IMR-90 (cell line): ENCODE results near the gene BCL2L1. TPM values are rescaled to one million over a fixed set of nuclear protein-coding genes. Genes with fewer than 3 reads are reported as not detected.
A peak's percentile ranks its signal among the peaks of the same experiment; 100 is the strongest.

Source experiments
- ATAC-seq: fragments of 200-7000 bp; cut with Tn5 transposase; 2 replicates; pipeline ENCODE4 v1.9.1; 2020; ENCODE audit warnings: low read depth, mild to moderate bottlenecking, moderate library complexity
- BruUV-seq: library from RNA; stranded (reverse); fragments of 400-500 nt; replicated peaks from 2 replicates; lab custom pipeline; 2021; lab: Mats Ljungman, UMichigan
- CTCF ChIA-PET: fragments of 300-600 bp; formaldehyde crosslinking; extraction: SDS; loops from one replicate; lab custom pipeline; 2021; ENCODE audit warnings: antibody characterized with exemption; lab: Yijun Ruan, JAX
- POLR2A ChIA-PET: fragments of 300-600 bp; sonication (Branson Sonifier 250); formaldehyde crosslinking; loops from one replicate; lab custom pipeline; 2022; ENCODE audit warnings: antibody characterized with exemption; ENCODE audit not compliant: unreplicated experiment; lab: Charles Lee
- DNase-seq: peaks from one replicate; pipeline ENCODE4 v3.0.0; 2013
- H2AFZ ChIP-seq: replicated peaks from 2 replicates; pipeline ENCODE3; 2013; ENCODE audit warnings: low read length, mild to moderate bottlenecking; ENCODE audit not compliant: poor library complexity
- H2AK5ac ChIP-seq: 2 replicates; pipeline ENCODE4 v1.6.1; 2013; ENCODE audit warnings: low read depth, low read length, inconsistent platforms
- H2AK9ac ChIP-seq: replicated peaks from 2 replicates; pipeline ENCODE3; 2013; ENCODE audit warnings: mild to moderate bottlenecking, low read depth, low read length, moderate library complexity; ENCODE audit not compliant: poor library complexity
- H2BK120ac ChIP-seq: 2 replicates; pipeline ENCODE4 v1.6.1; 2013; ENCODE audit warnings: low read depth, low read length, inconsistent platforms
- H2BK15ac ChIP-seq: 3 replicates; pipeline ENCODE4 v1.6.1; 2013; ENCODE audit warnings: low read depth, low read length, inconsistent platforms
- H2BK20ac ChIP-seq: 2 replicates; pipeline ENCODE4 v1.6.1; 2013; ENCODE audit warnings: low read depth, mild to moderate bottlenecking, inconsistent platforms, low read length, moderate library complexity
- H2BK5ac ChIP-seq: 2 replicates; pipeline ENCODE4 v1.6.1; 2013; ENCODE audit warnings: mild to moderate bottlenecking, low read depth, low read length, inconsistent platforms; ENCODE audit not compliant: poor library complexity, severe bottlenecking
- H3K14ac ChIP-seq: replicated peaks from 2 replicates; pipeline ENCODE4 v1.6.1; 2013; ENCODE audit warnings: low read depth, low read length, inconsistent platforms
- H3K18ac ChIP-seq: 2 replicates; pipeline ENCODE4 v1.6.1; 2013; ENCODE audit warnings: low read depth, low read length, control low read depth
- H3K23ac ChIP-seq: 2 replicates; pipeline ENCODE4 v1.6.1; 2013; ENCODE audit warnings: low read depth, low read length, inconsistent platforms
- H3K27ac ChIP-seq: 2 replicates; pipeline ENCODE4 v1.5.1; 2013; ENCODE audit warnings: mild to moderate bottlenecking, control low read depth, low read length; ENCODE audit not compliant: insufficient read depth
- H3K27me3 ChIP-seq: 2 replicates; pipeline ENCODE4 v1.6.1; 2013; ENCODE audit warnings: low read length; ENCODE audit not compliant: control insufficient read depth, insufficient read depth
- H3K36me3 ChIP-seq: 2 replicates; pipeline ENCODE4 v1.6.1; 2013; ENCODE audit warnings: low read length, mixed read lengths; ENCODE audit not compliant: control insufficient read depth, insufficient read depth
- H3K4ac ChIP-seq: 2 replicates; pipeline ENCODE4 v1.6.1; 2013; ENCODE audit warnings: low read depth, low read length, inconsistent platforms
- H3K4me1 ChIP-seq: 2 replicates; pipeline ENCODE4 v1.6.1; 2013; ENCODE audit warnings: low read length, mixed read lengths; ENCODE audit not compliant: control insufficient read depth, insufficient read depth
- H3K4me2 ChIP-seq: 2 replicates; pipeline ENCODE4 v1.6.1; 2013; ENCODE audit warnings: low read depth, mild to moderate bottlenecking, control low read depth, low read length, moderate library complexity
- H3K4me3 ChIP-seq: 2 replicates; pipeline ENCODE4 v1.5.1; 2013; ENCODE audit warnings: low read depth, mild to moderate bottlenecking, control low read depth, low read length, moderate library complexity; ENCODE audit not compliant: insufficient read depth
- H3K56ac ChIP-seq: 2 replicates; pipeline ENCODE4 v1.6.1; 2013; ENCODE audit warnings: low read length, inconsistent platforms; ENCODE audit not compliant: insufficient read depth; ENCODE audit errors: extremely low read depth
- H3K79me1 ChIP-seq, 2 experiments: 2 replicates each; pipeline ENCODE4 v1.6.1; 2013; ENCODE audit warnings: low read length in 2 of 2, inconsistent platforms in 1 of 2, low read depth in 1 of 2
- H3K9ac ChIP-seq: 2 replicates; pipeline ENCODE4 v1.6.1; 2013; ENCODE audit warnings: low read depth, low read length, control low read depth
- H3K9me1 ChIP-seq: 2 replicates; pipeline ENCODE4 v1.6.1; 2013; ENCODE audit warnings: low read length, inconsistent platforms; ENCODE audit not compliant: insufficient read depth
- H3K9me3 ChIP-seq: 2 replicates; pipeline ENCODE4 v1.6.1; 2013; ENCODE audit warnings: low read length; ENCODE audit not compliant: control insufficient read depth, insufficient read depth
- H4K20me1 ChIP-seq: 2 replicates; pipeline ENCODE4 v1.6.1; 2013; ENCODE audit warnings: low read length, inconsistent platforms; ENCODE audit not compliant: insufficient read depth
- H4K5ac ChIP-seq: 2 replicates; pipeline ENCODE4 v1.6.1; 2013; ENCODE audit warnings: mild to moderate bottlenecking, low read depth, low read length, control low read depth
- H4K8ac ChIP-seq, 2 experiments: 2 replicates each; pipeline ENCODE4 v1.6.1; 2013; ENCODE audit warnings: low read depth in 2 of 2, low read length in 2 of 2, control low read depth in 1 of 2, inconsistent platforms in 1 of 2
- H4K91ac ChIP-seq: 2 replicates; pipeline ENCODE4 v1.6.1; 2013; ENCODE audit warnings: low read depth, low read length, inconsistent platforms; ENCODE audit not compliant: insufficient read depth
- CHD1 ChIP-seq: IDR thresholded peaks from 2 replicates; pipeline ENCODE4 v1.6.1; 2012; ENCODE audit warnings: low read depth, low read length, improper control_type of control experiment
- CTCF ChIP-seq: conservative IDR thresholded peaks from 2 replicates; pipeline ENCODE4 v1.5.1; 2012; ENCODE audit warnings: mild to moderate bottlenecking, low read depth, low read length, improper control_type of control experiment
- ELK1 ChIP-seq: fragments of 150-350 bp; IDR thresholded peaks from 2 replicates; pipeline ENCODE4 v1.6.1; 2016; ENCODE audit warnings: low read depth, mild to moderate bottlenecking, low read length, moderate library complexity, borderline replicate concordance
- MAFK ChIP-seq: IDR thresholded peaks from 2 replicates; pipeline ENCODE4 v1.6.1; 2012; ENCODE audit warnings: low read depth, low read length, improper control_type of control experiment
- MAZ ChIP-seq: IDR thresholded peaks from 2 replicates; pipeline ENCODE4 v1.6.1; 2012; ENCODE audit warnings: low read depth, mild to moderate bottlenecking, low read length, improper control_type of control experiment, moderate library complexity, borderline replicate concordance
- MXI1 ChIP-seq: IDR thresholded peaks from 2 replicates; pipeline ENCODE4 v1.6.1; 2012; ENCODE audit warnings: low read depth, mild to moderate bottlenecking, low read length, moderate library complexity, borderline replicate concordance
- RAD21 ChIP-seq: IDR thresholded peaks from 2 replicates; pipeline ENCODE4 v1.6.1; 2012; ENCODE audit warnings: low read length, improper control_type of control experiment
- RCOR1 ChIP-seq: IDR thresholded peaks from 2 replicates; pipeline ENCODE4 v1.6.1; 2012; ENCODE audit warnings: mild to moderate bottlenecking, low read length, improper control_type of control experiment; ENCODE audit not compliant: insufficient replicate concordance
- USF2 ChIP-seq: fragments of 150-350 bp; IDR thresholded peaks from 2 replicates; pipeline ENCODE4 v1.6.1; 2017; ENCODE audit warnings: mild to moderate bottlenecking, antibody characterized with exemption, low read length, low read depth
- WGBS, 2 experiments: methylation state at CpG; one replicate each; pipeline versions ENCODE4 v1.1.5 to v1.1.7; 2013; ENCODE audit warnings: missing lambda C conversion rate in 2 of 2; ENCODE audit not compliant: insufficient read length in 1 of 2; ENCODE audit errors: extremely low coverage in 2 of 2; 5-methylcytosine and 5-hydroxymethylcytosine counted together
- dilution Hi-C: fragments of 300-500 bp; cut with HindIII; formaldehyde crosslinking; loops from one replicate; pipeline ENCODE4 v1.14.3; 2018; ENCODE audit warnings: low sequenced_read_pairs; ENCODE audit not compliant: unreplicated experiment
- in situ Hi-C: fragments of 300-500 bp; cut with MboI; formaldehyde crosslinking; loops from 3 replicates; pipeline ENCODE4 v1.14.3; 2019; ENCODE audit warnings: low sequenced_read_pairs, inconsistent platforms, mixed read lengths
- intact Hi-C: fragments of 100-400 bp; cut with micrococcal nuclease; formaldehyde crosslinking; loops from 2 replicates; pipeline ENCODE4 v1.10.0; 2022
- polyA plus RNA-seq, 3 experiments: library from polyadenylated mRNA; depleted of rRNA; stranded (reverse); fragments of >200 nt; gene quantifications; 2 replicates each; pipeline ENCODE4 v1.2.3, GENCODE V29; 2012; ENCODE audit warnings: low replicate concordance in 1 of 3
- total RNA-seq: library from RNA; depleted of rRNA; stranded (reverse); fragments of >200 nt; gene quantifications from 2 replicates; pipeline ENCODE4 v1.2.3, GENCODE V29; 2012

BCL2L1 gene
- total and polyA plus RNA-seq, 2 of the 4 experiments (the other 2 are of a cell fraction): 40.2 to 41.9 TPM

GRCh38 chr20:31712564-31713311 lies 9.9 kb downstream of the BCL2L1 start (continued):
- no peak for TF ChIP-seq RCOR1

- H4K8ac ChIP-seq: peak overlapping the region; percentile 97 to 99
- CTCF ChIA-PET: interaction anchor here (1.4 to 2.0 kb wide), 2 partner anchors 12 to 50 kb away, joined by 4 to 7 read pairs; no protein-coding TSS in a partner anchor
- H2BK120ac ChIP-seq: peak overlapping the region; percentile 100
- H2AK9ac ChIP-seq: peak overlapping the region; percentile 100
- H2BK20ac ChIP-seq: peak overlapping the region; percentile 99
- peak overlapping the region; percentile 100 for H2BK15ac ChIP-seq
- H3K9me1 ChIP-seq: peaks cover 37% of the 10 kb centered on the region
- no TSS peak for BruUV-seq
- peaks cover 40 to 75% of the 10 kb centered on the region in 2 experiments for H3K79me1 ChIP-seq
- H3K18ac ChIP-seq: peak overlapping the region; percentile 98
- peaks cover 22% of the 10 kb centered on the region for H3K4me1 ChIP-seq
- H4K5ac ChIP-seq: peak overlapping the region; percentile 99
- peak overlapping the region; percentile 100 for H3K23ac ChIP-seq
- peak overlapping the region; percentile 64; the same call in 1 of the 2 replicates for H3K4me2 ChIP-seq
- H3K4ac ChIP-seq: peak overlapping the region; percentile 100
- H3K4me3 ChIP-seq: no peak overlapping the region
- peak overlapping the region; percentile 100 for H2AK5ac ChIP-seq
- peaks cover 19% of the 10 kb centered on the region for H3K36me3 ChIP-seq
- TF ChIP-seq RAD21: no peak
- no peak for TF ChIP-seq MAFK
- no peak for TF ChIP-seq USF2
- TF ChIP-seq MXI1: no peak
- TF ChIP-seq CTCF: no peak
- TF ChIP-seq CHD1: no peak
- no peak for TF ChIP-seq RCOR1
- no peak for TF ChIP-seq ELK1
- no peak for TF ChIP-seq MAZ
- H3K9me3 ChIP-seq: no peaks in the 10 kb centered on the region
- in situ Hi-C loops (no loop called here), intact Hi-C loops (no loop called here), dilution Hi-C loops (no loop called here)
- no peaks in the 10 kb centered on the region for H4K20me1 ChIP-seq
- POLR2A ChIA-PET: interaction anchor here (1.0 to 1.2 kb wide), 2 partner anchors 11 to 13 kb away, joined by 3 to 4 read pairs; partner anchors contain the start of gene BCL2L1
- WGBS, 2 experiments: no CpG with 5 or more reads among the region's 5 CpGs
- no peak for ATAC-seq
- H3K56ac ChIP-seq: peak overlapping the region; percentile 100
- peak overlapping the region; percentile 85; the same call in 1 of the 2 replicates for H3K9ac ChIP-seq
- peak overlapping the region; percentile 99 for H2BK5ac ChIP-seq
- peak overlapping the region; percentile 100 for H4K91ac ChIP-seq
- H3K14ac ChIP-seq: peak overlapping the region; percentile 100
- no peak for DNase-seq
- H2AFZ ChIP-seq: no peak overlapping the region
- H3K27me3 ChIP-seq: no peaks in the 10 kb centered on the region
- H3K27ac ChIP-seq: peak overlapping the region; percentile 97
Observed at GRCh38 chr20:31712112-31712553, 10.5 kb downstream of the BCL2L1 start.
